Measurements from ENCODE around the gene KCNJ9.

DNA sequence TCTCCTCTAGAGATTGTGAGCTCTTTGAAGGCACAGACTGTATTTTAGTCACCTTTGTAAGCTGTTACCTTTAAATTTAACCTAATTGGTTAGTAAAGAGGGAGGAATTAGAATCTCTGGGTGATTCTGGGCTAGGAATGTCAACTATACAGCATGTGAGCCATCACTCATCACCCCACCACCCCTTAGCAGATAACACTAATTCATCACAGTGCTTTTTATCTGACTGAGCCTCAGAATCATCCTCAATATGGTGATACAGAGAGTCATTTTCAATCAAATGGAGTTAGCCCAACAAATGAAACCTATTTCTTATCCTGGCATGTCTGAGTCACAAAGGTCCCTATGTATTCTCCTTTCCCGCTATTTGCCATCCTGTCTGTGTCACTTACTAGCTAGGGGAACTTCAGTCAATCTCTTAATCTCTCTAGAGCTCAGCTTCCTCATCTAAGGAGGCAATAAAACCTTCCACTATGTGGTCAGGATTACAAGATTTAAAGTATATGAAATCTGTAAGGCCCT lies 24.6 kb upstream of the KCNJ9 start:
- TF ChIP-seq, protein P1, sequence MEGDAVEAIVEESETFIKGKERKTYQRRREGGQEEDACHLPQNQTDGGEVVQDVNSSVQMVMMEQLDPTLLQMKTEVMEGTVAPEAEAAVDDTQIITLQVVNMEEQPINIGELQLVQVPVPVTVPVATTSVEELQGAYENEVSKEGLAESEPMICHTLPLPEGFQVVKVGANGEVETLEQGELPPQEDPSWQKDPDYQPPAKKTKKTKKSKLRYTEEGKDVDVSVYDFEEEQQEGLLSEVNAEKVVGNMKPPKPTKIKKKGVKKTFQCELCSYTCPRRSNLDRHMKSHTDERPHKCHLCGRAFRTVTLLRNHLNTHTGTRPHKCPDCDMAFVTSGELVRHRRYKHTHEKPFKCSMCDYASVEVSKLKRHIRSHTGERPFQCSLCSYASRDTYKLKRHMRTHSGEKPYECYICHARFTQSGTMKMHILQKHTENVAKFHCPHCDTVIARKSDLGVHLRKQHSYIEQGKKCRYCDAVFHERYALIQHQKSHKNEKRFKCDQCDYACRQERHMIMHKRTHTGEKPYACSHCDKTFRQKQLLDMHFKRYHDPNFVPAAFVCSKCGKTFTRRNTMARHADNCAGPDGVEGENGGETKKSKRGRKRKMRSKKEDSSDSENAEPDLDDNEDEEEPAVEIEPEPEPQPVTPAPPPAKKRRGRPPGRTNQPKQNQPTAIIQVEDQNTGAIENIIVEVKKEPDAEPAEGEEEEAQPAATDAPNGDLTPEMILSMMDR (IDR thresholded peaks at IDR 0.05), result no peak
- no peak for TF ChIP-seq CREM (CRISPR knock-in tag; IDR thresholded peaks at IDR 0.05)
- TF ChIP-seq MYBL2 (CRISPR knock-in tag; IDR thresholded peaks at IDR 0.05), result no peak
- TF ChIP-seq ATF1 (CRISPR knock-in tag; IDR thresholded peaks at IDR 0.05), result no peak
- TF ChIP-seq, protein P2, sequence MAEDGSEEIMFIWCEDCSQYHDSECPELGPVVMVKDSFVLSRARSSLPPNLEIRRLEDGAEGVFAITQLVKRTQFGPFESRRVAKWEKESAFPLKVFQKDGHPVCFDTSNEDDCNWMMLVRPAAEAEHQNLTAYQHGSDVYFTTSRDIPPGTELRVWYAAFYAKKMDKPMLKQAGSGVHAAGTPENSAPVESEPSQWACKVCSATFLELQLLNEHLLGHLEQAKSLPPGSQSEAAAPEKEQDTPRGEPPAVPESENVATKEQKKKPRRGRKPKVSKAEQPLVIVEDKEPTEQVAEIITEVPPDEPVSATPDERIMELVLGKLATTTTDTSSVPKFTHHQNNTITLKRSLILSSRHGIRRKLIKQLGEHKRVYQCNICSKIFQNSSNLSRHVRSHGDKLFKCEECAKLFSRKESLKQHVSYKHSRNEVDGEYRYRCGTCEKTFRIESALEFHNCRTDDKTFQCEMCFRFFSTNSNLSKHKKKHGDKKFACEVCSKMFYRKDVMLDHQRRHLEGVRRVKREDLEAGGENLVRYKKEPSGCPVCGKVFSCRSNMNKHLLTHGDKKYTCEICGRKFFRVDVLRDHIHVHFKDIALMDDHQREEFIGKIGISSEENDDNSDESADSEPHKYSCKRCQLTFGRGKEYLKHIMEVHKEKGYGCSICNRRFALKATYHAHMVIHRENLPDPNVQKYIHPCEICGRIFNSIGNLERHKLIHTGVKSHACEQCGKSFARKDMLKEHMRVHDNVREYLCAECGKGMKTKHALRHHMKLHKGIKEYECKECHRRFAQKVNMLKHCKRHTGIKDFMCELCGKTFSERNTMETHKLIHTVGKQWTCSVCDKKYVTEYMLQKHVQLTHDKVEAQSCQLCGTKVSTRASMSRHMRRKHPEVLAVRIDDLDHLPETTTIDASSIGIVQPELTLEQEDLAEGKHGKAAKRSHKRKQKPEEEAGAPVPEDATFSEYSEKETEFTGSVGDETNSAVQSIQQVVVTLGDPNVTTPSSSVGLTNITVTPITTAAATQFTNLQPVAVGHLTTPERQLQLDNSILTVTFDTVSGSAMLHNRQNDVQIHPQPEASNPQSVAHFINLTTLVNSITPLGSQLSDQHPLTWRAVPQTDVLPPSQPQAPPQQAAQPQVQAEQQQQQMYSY (CRISPR knock-in tag; IDR thresholded peaks at IDR 0.05), result no peak
- no peak for TF ChIP-seq TP53 (CRISPR knock-in tag; IDR thresholded peaks at IDR 0.05)
- no peak for TF ChIP-seq NR1H2 (CRISPR knock-in tag; IDR thresholded peaks at IDR 0.05)
- TF ChIP-seq, protein P3, sequence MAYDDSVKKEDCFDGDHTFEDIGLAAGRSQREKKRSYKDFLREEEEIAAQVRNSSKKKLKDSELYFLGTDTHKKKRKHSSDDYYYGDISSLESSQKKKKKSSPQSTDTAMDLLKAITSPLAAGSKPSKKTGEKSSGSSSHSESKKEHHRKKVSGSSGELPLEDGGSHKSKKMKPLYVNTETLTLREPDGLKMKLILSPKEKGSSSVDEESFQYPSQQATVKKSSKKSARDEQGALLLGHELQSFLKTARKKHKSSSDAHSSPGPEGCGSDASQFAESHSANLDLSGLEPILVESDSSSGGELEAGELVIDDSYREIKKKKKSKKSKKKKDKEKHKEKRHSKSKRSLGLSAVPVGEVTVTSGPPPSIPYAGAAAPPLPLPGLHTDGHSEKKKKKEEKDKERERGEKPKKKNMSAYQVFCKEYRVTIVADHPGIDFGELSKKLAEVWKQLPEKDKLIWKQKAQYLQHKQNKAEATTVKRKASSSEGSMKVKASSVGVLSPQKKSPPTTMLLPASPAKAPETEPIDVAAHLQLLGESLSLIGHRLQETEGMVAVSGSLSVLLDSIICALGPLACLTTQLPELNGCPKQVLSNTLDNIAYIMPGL (CRISPR knock-in tag; IDR thresholded peaks at IDR 0.05), result no peak
- TF ChIP-seq, protein P4, sequence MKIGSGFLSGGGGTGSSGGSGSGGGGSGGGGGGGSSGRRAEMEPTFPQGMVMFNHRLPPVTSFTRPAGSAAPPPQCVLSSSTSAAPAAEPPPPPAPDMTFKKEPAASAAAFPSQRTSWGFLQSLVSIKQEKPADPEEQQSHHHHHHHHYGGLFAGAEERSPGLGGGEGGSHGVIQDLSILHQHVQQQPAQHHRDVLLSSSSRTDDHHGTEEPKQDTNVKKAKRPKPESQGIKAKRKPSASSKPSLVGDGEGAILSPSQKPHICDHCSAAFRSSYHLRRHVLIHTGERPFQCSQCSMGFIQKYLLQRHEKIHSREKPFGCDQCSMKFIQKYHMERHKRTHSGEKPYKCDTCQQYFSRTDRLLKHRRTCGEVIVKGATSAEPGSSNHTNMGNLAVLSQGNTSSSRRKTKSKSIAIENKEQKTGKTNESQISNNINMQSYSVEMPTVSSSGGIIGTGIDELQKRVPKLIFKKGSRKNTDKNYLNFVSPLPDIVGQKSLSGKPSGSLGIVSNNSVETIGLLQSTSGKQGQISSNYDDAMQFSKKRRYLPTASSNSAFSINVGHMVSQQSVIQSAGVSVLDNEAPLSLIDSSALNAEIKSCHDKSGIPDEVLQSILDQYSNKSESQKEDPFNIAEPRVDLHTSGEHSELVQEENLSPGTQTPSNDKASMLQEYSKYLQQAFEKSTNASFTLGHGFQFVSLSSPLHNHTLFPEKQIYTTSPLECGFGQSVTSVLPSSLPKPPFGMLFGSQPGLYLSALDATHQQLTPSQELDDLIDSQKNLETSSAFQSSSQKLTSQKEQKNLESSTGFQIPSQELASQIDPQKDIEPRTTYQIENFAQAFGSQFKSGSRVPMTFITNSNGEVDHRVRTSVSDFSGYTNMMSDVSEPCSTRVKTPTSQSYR (CRISPR knock-in tag; IDR thresholded peaks at IDR 0.05), result no peak
- TF ChIP-seq ZNF317 (CRISPR knock-in tag; IDR thresholded peaks at IDR 0.05; ENCODE audit: borderline replicate concordance, low read depth), result no peak
